OCI-LY1 (cell line): ENCODE measurements around the gene TEN1.

Experiments
- H2AFZ ChIP-seq: fragments of 200-600 bp; sonication (generic), shearing (Covaris generic); 2 replicates; pipeline ENCODE4 v1.6.0; 2014; ENCODE audit warnings: antibody characterized with exemption, mild to moderate bottlenecking, low read length
- H3F3A ChIP-seq: fragments of 200-600 bp; sonication (generic), shearing (Covaris generic); 2 replicates; pipeline ENCODE4 v1.6.0; 2014; ENCODE audit warnings: mild to moderate bottlenecking, antibody characterized with exemption, low read length, moderate library complexity; ENCODE audit not compliant: insufficient read depth
- H3K27ac ChIP-seq: fragments of 200-600 bp; sonication (generic); 2 replicates; pipeline ENCODE4 v1.5.1; 2014; ENCODE audit warnings: low read length, mixed run types, mild to moderate bottlenecking, low read depth; ENCODE audit not compliant: poor library complexity, severe bottlenecking
- H3K27me3 ChIP-seq: fragments of 200-600 bp; sonication (generic); 2 replicates; pipeline ENCODE4 v1.6.0; 2014; ENCODE audit warnings: antibody characterized with exemption, mild to moderate bottlenecking, low read length, moderate library complexity; ENCODE audit not compliant: insufficient read depth
- H3K36me3 ChIP-seq: fragments of 200-600 bp; sonication (generic); 2 replicates; pipeline ENCODE4 v1.6.1; 2014; ENCODE audit warnings: mild to moderate bottlenecking, antibody characterized with exemption, low read length, moderate library complexity, mixed read lengths; ENCODE audit not compliant: insufficient read depth
- H3K4me1 ChIP-seq: fragments of 200-600 bp; sonication (generic); 2 replicates; pipeline ENCODE4 v1.5.1; 2014; ENCODE audit warnings: mild to moderate bottlenecking, low read length, moderate library complexity; ENCODE audit not compliant: insufficient read depth, severe bottlenecking
- H3K4me2 ChIP-seq: fragments of 200-600 bp; sonication (generic), shearing (Covaris generic); 2 replicates; pipeline ENCODE4 v1.6.1; 2014; ENCODE audit warnings: low read length
- H3K4me3 ChIP-seq: fragments of 200-600 bp; sonication (generic); 2 replicates; pipeline ENCODE4 v1.5.1; 2014; ENCODE audit warnings: low read length, low read depth, mild to moderate bottlenecking, mixed read lengths; ENCODE audit not compliant: poor library complexity, severe bottlenecking
- H3K79me2 ChIP-seq: fragments of 200-600 bp; shearing (Covaris generic); 2 replicates; pipeline ENCODE4 v1.6.1; 2016; ENCODE audit warnings: mixed run types, low read length, mixed read lengths; ENCODE audit not compliant: insufficient read depth
- H3K9ac ChIP-seq: fragments of 200-600 bp; sonication (generic), shearing (Covaris generic); 2 replicates; pipeline ENCODE4 v1.6.1; 2014; ENCODE audit warnings: mild to moderate bottlenecking, low read length, mixed read lengths
- H3K9me2 ChIP-seq: fragments of 200-600 bp; sonication (generic), shearing (Covaris generic); 2 replicates; pipeline ENCODE4 v1.6.1; 2014; ENCODE audit warnings: low read depth, mild to moderate bottlenecking, low read length, mixed read lengths
- H3K9me3 ChIP-seq: fragments of 200-600 bp; shearing (Covaris generic); 2 replicates; pipeline ENCODE4 v1.6.1; 2014; ENCODE audit warnings: low read length, mixed read lengths
- H4K20me1 ChIP-seq: fragments of 200-600 bp; sonication (generic), shearing (Covaris generic); 2 replicates; pipeline ENCODE4 v1.6.0; 2016; ENCODE audit warnings: mild to moderate bottlenecking, low read length; ENCODE audit not compliant: insufficient read depth
- EZH2 ChIP-seq: fragments of 200-600 bp; sonication (generic), shearing (Covaris generic); IDR thresholded peaks from 2 replicates; pipeline ENCODE4 v1.8.0; 2017; ENCODE audit warnings: borderline replicate concordance, mixed run types, mild to moderate bottlenecking, antibody characterized with exemption, low read length, moderate library complexity, mixed read lengths
- TF ChIP-seq, protein P1 (sequence below): fragments of 200-600 bp; sonication (generic), shearing (Covaris generic); IDR thresholded peaks from 2 replicates; pipeline ENCODE4 v1.5.1; 2017; ENCODE audit warnings: mild to moderate bottlenecking, antibody characterized with exemption, low read length, moderate library complexity, mixed read lengths

The TEN1 gene

DNA sequence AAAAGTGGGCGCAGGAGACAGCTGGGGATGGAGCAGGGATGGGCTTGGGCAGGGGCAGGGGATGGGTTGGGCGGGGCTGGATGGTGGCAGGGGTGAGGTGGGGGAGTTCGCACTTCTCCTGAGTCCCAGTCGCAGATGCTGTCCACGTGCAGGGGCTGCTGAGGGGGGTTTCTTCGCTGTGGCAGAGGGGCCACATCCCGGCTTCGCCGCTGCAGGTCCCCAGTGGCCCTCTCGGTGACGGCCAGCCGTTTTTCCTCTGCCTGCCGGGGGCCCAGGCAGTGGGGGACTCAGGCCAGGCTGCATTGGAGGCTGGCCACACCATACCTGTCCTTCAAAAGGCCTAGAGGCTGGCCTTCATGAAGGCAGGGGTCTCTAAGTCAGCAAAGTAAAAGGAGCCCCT lies 39.8 kb downstream of the TEN1 start:
- H3K27me3 ChIP-seq: peaks cover 4% of the 10 kb centered on the region; the same call in 1 of the 2 replicates
- no peak overlapping the region for H3K4me2 ChIP-seq
- H3F3A ChIP-seq: no peaks in the 10 kb centered on the region
- H3K4me1 ChIP-seq: peaks cover 5% of the 10 kb centered on the region
- H3K9ac ChIP-seq: no peak overlapping the region
- no peaks in the 10 kb centered on the region for H3K9me2 ChIP-seq
- H3K79me2 ChIP-seq: no peaks in the 10 kb centered on the region
- TF ChIP-seq, protein P1, sequence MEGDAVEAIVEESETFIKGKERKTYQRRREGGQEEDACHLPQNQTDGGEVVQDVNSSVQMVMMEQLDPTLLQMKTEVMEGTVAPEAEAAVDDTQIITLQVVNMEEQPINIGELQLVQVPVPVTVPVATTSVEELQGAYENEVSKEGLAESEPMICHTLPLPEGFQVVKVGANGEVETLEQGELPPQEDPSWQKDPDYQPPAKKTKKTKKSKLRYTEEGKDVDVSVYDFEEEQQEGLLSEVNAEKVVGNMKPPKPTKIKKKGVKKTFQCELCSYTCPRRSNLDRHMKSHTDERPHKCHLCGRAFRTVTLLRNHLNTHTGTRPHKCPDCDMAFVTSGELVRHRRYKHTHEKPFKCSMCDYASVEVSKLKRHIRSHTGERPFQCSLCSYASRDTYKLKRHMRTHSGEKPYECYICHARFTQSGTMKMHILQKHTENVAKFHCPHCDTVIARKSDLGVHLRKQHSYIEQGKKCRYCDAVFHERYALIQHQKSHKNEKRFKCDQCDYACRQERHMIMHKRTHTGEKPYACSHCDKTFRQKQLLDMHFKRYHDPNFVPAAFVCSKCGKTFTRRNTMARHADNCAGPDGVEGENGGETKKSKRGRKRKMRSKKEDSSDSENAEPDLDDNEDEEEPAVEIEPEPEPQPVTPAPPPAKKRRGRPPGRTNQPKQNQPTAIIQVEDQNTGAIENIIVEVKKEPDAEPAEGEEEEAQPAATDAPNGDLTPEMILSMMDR: no peak
- TF ChIP-seq EZH2: no peak
- H3K9me3 ChIP-seq: no peaks in the 10 kb centered on the region
- H3K27ac ChIP-seq: no peak overlapping the region
- no peak overlapping the region for H3K4me3 ChIP-seq
- H2AFZ ChIP-seq: no peak overlapping the region
- no peaks in the 10 kb centered on the region for H4K20me1 ChIP-seq
- H3K36me3 ChIP-seq: no peaks in the 10 kb centered on the region

DNA sequence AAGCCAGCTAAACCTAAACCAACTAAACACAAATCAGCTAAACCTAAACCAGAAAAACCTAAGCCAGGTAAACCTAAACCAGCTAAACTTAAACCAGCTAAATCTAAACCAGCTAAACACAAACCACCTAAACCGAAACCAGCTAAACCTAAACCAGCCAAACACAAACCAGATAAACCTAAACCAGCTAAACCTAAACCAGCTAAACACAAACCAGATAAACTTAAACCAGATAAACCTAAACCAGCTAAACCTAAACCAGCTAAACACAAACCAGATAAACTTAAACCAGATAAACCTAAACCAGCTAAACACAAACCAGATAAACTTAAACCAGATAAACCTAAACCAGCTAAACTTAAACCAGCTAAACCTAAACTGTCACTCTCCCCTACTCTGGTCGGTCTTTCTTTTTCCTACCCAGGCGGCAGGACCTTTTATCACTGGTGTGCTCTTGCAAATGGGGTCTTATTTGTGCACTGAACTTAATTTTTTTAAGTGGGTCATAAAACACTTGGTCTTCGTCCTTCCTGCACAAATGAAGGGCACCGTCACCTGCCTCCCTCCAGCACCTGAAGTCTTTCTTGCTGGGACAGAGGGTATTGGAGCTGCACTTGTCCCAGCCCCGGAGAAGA lies 40.9 kb downstream of the TEN1 start:
- Histone ChIP-seq H3F3A (no peaks in the 10 kb centered on the region), H3K36me3 (no peaks in the 10 kb centered on the region), H3K9me3 (no peaks in the 10 kb centered on the region), H3K27me3 (peaks cover 5% of the 10 kb centered on the region; the same call in 1 of the 2 replicates), H4K20me1 (no peaks in the 10 kb centered on the region), H3K4me2 (no peak overlapping the region), H3K9me2 (no peaks in the 10 kb centered on the region), H3K9ac (no peak overlapping the region), H2AFZ (no peak overlapping the region), H3K27ac (no peak overlapping the region), H3K4me3 (no peak overlapping the region), H3K79me2 (no peaks in the 10 kb centered on the region), H3K4me1 (peaks cover 5% of the 10 kb centered on the region)
- TF ChIP-seq, protein P1: no peak
- no peak for TF ChIP-seq EZH2

DNA sequence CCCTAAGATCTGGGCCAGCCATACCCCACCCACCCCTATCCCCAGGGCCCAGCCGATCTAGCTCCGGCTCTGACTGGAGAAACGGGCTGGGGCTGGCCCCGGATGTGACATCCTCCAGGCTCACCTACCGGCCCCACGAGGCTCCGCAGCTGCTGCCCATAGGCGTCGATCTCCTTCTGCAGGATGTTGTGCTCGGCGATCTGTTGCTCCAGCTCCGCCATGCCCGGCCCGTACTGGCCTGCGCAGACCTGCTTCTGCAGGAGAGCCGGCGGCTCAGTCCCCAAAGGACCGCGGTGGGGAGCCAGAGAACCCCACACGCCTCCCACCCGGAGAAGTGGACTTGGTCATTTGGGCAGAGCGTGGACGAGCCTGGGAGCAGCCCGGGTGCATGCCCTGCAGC lies 43.2 kb downstream of the TEN1 start:
- Histone ChIP-seq H3K27me3 (peaks cover 5% of the 10 kb centered on the region; the same call in 1 of the 2 replicates), H3F3A (no peaks in the 10 kb centered on the region), H3K9me3 (no peaks in the 10 kb centered on the region), H3K27ac (no peak overlapping the region), H3K9ac (no peak overlapping the region), H2AFZ (no peak overlapping the region), H3K4me3 (no peak overlapping the region), H4K20me1 (no peaks in the 10 kb centered on the region), H3K36me3 (no peaks in the 10 kb centered on the region), H3K9me2 (no peaks in the 10 kb centered on the region), H3K4me1 (peaks cover 5% of the 10 kb centered on the region), H3K4me2 (peak overlapping the region; percentile 15; the same call in 1 of the 2 replicates), H3K79me2 (no peaks in the 10 kb centered on the region)
- TF ChIP-seq, protein P1: no peak
- no peak for TF ChIP-seq EZH2
